Retinal pigment epithelial cell (primary cell): ENCODE measurements around the gene MMP14.
"Not testable (repeated sequence)": the region's sequence is repeated elsewhere in the genome, so short reads cannot be mapped to it uniquely, and the experiment has no call there.

Experiments used
- DNase-seq: peaks from one replicate; pipeline ENCODE4 v3.0.0-alpha.2; 2010; ENCODE audit warnings: low read depth
- H3K4me3 ChIP-seq: 2 replicates; pipeline ENCODE4 v1.5.1; 2011; ENCODE audit warnings: mild to moderate bottlenecking, low read length, control low read depth, moderate library complexity
- TF ChIP-seq, protein P1 (sequence below): conservative IDR thresholded peaks from 2 replicates; pipeline ENCODE4 v1.5.1; 2011; ENCODE audit warnings: low read depth, low read length, control low read depth, inconsistent platforms

The MMP14 gene

DNA sequence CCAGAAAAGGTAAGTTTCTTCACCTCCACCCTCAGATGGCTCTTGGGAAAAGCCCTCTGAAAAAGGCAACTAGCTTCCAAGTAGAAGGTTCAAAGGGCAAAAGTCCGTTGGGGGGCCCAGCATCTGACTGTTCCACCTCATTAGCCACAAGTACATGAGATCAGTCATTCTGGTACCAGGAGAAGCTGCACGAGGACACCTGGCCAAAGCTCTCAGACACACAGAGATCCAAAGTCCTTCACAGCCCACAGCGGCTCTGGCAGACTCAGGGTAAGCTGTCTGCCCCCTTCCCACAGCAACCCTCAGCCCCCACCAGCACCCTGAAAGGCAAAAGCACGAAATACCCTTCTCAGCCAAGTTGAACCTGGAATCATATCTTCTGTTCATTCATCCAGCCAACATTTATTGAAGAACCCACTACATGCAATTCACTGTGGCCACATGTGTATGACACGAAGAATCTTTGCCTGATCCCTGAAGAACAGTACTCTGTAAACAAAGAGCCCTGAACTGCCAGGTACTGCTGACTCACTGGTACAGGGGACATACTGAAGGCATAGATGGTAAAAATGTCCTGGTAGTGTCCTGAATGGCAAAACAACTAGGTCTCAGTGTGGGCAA, 40.2 kb upstream of the MMP14 start:
- no peak for DNase-seq
- H3K4me3 ChIP-seq = no peak overlapping the region
- TF ChIP-seq, protein P1, sequence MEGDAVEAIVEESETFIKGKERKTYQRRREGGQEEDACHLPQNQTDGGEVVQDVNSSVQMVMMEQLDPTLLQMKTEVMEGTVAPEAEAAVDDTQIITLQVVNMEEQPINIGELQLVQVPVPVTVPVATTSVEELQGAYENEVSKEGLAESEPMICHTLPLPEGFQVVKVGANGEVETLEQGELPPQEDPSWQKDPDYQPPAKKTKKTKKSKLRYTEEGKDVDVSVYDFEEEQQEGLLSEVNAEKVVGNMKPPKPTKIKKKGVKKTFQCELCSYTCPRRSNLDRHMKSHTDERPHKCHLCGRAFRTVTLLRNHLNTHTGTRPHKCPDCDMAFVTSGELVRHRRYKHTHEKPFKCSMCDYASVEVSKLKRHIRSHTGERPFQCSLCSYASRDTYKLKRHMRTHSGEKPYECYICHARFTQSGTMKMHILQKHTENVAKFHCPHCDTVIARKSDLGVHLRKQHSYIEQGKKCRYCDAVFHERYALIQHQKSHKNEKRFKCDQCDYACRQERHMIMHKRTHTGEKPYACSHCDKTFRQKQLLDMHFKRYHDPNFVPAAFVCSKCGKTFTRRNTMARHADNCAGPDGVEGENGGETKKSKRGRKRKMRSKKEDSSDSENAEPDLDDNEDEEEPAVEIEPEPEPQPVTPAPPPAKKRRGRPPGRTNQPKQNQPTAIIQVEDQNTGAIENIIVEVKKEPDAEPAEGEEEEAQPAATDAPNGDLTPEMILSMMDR = no peak

DNA sequence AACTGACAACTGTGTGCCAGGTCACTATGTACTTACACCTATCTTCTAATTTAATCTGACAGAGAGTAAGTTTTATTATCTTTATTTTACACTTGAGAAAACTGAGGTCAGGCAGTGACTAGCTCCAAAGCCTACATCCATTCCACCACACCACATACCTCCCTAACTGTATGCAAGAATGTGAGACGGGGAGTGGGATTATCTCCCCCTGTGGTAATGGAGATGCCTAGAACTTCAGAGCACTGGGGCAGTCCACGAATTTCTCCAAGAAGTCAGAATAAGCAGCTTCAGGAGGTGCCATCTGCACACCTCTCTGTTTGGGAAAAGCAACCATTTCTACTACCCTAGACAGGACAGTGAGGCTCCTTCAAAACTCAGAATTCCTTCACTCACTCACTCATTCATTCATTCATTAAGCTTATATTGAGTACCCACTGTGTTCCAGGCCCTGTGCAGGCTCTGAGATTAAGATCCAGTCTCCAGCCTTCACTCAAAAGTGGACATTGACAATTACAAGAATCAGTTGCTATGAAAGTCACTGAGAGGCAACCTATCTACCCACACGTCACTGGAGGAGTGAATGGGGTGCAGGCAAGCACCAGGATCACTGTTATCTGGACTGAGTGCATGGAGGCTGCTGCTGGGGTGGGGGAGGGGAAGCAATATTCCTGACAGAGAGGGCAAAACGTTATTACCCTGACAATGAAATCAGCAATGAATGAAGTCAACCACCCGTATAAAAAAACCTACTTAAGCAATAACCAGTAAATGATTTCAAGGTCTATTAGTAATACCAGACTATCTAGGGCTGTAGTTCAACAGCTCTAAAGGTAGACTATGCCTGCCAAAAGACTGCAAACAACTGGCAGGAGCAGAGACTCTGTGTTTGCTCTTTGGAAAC, 39.1 kb upstream of the MMP14 start:
- H3K4me3 ChIP-seq = no peak overlapping the region
- TF ChIP-seq, protein P1 = no peak
- no peak for DNase-seq

DNA sequence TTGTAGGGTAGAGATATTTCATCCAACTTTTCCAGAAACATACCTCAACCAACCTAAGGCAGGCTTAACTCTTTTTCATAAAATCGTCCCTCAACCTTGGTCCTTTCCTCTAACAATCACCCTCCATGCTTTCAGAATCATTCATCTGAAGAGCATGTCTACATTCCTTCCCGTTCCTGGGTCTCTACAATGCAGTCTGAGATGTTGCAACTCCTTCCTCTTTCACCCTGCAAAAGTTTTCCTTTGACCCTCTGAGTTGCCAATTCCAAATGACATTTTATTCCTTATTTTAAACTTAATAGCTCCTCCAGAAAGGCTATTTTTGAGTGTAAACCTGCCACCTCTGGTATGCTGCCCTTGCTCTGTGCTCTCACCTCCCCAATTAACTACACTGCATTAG, 37.9 kb upstream of the MMP14 start:
- DNase-seq = no peak
- TF ChIP-seq, protein P1 = no peak
- no peak overlapping the region for H3K4me3 ChIP-seq

DNA sequence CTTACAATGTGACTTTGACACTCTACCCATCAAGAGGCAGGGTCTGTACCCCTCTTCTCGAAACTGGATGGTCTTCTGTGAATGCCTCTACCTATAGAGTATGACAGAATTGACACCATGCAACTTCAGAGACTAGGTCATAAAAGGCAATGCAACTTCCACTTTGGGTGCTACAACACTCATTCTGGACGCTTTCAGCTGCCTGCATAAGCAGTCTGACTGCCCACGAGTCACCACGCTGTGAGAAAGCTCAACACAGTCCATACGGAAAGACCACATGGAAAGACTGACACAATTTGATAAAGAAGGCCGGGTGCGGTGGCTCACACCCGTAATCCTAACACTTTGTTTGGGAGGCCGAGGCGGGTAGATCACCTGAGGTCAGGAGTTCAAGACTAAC, 36.0 kb upstream of the MMP14 start:
- H3K4me3 ChIP-seq = no peak overlapping the region
- DNase-seq = no peak
- TF ChIP-seq, protein P1 = no peak

DNA sequence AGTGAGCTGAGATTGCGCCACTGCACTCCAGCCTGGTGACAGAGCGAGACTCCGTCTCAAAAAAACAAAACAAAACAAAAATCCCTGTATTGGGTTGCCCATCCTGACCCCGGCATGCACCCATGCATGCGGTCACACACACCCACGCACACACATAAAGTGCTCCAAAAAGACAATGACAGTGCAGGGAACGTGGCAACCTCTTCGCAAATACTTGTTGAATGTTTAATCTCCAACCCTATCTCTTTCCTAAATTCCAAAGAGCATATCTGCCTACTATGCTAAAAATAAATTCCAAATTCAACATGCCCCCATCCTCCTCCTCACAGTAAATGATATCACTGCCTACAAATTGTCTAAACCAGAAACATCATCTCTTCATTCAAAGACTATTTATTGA, 34.7 kb upstream of the MMP14 start:
- no peak overlapping the region for H3K4me3 ChIP-seq
- TF ChIP-seq, protein P1 = no peak
- DNase-seq = no peak

DNA sequence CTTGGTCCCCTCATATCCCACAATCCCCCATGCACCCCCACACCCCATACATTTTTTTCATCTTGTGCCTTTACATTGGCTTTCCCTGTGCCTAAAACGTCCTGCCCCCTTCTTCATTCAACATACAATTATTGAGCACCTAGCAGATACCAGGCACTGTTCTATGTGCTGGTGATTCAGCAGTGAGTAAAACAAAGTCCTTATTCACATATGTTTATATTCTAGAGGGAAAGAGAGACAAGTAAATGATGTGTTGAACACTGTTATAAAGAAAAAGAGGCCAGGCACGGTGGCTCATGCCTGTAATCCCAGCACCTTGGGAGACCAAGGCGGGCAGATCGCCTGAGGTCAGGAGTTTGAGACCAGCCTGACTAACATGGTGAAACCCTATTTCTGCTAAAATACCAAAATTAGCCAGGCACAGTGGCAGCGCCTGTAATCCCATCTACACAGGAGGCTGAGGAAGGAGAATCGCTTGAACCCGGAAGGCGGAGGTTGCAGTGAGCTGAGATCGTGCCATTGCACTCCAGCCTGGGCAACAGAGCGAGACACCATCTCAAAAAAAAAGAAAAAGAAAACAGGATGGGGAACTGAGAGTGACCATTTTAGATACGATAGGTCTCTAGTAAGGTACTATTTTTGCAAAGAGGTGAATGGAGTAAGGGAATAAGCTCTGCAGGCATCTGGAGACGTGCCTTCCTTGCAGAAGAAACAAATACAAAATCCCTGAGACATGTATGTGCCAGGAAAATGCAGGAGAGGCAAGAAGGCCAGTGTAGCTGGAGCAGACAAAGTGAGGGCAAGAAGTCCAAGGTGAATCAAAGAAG, 33.3 kb upstream of the MMP14 start:
- H3K4me3 ChIP-seq = no peak overlapping the region
- TF ChIP-seq, protein P1 = no peak
- DNase-seq = no peak

DNA sequence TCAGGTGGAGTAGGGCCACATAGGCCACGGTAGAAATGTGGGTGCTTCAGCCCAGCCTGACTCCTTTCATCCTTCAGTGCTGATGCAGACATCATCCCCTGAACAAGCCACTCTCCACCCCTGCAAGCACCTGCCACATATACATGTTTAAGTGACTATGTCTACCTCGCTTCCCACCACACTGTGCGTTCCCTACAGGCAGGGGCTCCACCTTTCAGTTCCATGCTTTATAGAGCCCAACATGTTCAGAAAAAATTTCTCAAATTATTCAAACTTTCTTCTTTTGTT, 32.8 kb upstream of the MMP14 start:
- DNase-seq = no peak
- H3K4me3 ChIP-seq = no peak overlapping the region
- TF ChIP-seq, protein P1 = no peak

DNA sequence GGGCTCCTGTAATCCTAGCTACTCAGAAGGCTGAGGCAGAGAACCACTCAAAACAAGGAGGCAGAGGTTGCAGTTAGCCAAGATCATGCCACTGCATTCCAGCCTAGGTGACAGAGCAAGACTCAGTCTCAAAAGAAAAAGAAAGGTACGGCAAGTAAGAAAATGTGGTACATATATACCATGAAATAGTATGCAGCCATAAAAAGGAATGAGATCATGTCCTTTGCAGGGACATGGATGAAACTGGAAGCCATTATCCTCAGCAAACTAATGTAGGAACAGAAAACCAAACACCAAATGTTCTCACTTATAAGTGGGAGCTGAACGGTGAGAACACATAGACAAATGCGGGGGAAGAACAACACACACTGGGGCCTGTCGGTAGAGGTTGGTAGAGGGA, 31.1 kb upstream of the MMP14 start:
- H3K4me3 ChIP-seq, DNase-seq: not testable (repeated sequence)
